Heart left ventricle (tissue), 13 donors: ENCODE results near the gene C11orf16.

Experiments used
- POLR2A ChIP-seq, 2 donors: fragments of 450-650 bp; IDR thresholded peaks; one replicate each; pipeline ENCODE4 v1.6.1; 2017; ENCODE audit warnings: antibody characterized with exemption in 2 of 2, mild to moderate bottlenecking in 2 of 2, moderate library complexity in 2 of 2
- TF ChIP-seq, protein P1 (sequence below), 12 donors: fragments of 200-600 bp; sonication (generic) in 4 of 12; IDR thresholded peaks; one replicate each; pipeline versions ENCODE4 v1.5.0 to v1.8.0; 2018 to 2022; ENCODE audit warnings: antibody characterized with exemption in 12 of 12, mild to moderate bottlenecking in 5 of 12
- donor health status: ischemic (EF 13 %, LVEDD 7.1; RV severe dilation, severe dysfunction).
- donor health status: DM: no; HTN: yes; CAD: no.
- donor health status: DM: no; HTN: no; CAD: no.
- donor health status: ischemic (EF 25% LVEDD 6.9; RV normal size, moderate dysfunction).
- donor health status: ischemic (EF 25% LVEDD 5.7; RV mildly dilated, moderate dysfunction).
- donor health status: ischemic (EF 35%, LVEDD 5.7; RV mildly dilated, moderate dysfunction).
- donor health status: nonischemic (EF 11% LVEDD 7.7; RV severe dilation, severe dysfunction).
- donor health status: DM: yes; HTN: yes; CAD: no.
- donor health status: PGD.
- donor health status: ischemic (EF 29% LVEDD 5.4; RV normal size, mild dysfunction).
- donor health status: nonischemic (EF 23%, LVEDD 6.1; RV moderate dilation, normal function).

DNA sequence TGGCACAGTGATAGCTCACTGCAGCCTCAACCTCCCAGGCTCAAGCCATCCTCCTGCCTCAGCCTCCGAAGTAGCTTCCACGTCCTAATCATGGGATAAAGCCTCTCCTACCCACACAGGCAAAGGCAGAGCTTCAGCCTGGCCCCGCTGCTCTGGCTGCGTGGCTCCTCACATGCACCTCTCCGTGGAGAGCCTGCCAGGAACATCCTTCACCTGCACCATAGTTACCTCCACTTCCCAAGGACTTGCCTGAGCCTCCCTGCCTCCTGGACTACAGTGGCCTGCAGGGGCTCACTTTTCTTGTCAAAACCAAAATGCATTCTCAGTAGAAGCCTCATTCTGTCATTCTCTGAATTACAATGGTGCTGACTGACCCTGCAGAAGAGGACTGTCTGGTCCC, 6.5 kb downstream of the C11orf16 start:
- TF ChIP-seq, protein P1, sequence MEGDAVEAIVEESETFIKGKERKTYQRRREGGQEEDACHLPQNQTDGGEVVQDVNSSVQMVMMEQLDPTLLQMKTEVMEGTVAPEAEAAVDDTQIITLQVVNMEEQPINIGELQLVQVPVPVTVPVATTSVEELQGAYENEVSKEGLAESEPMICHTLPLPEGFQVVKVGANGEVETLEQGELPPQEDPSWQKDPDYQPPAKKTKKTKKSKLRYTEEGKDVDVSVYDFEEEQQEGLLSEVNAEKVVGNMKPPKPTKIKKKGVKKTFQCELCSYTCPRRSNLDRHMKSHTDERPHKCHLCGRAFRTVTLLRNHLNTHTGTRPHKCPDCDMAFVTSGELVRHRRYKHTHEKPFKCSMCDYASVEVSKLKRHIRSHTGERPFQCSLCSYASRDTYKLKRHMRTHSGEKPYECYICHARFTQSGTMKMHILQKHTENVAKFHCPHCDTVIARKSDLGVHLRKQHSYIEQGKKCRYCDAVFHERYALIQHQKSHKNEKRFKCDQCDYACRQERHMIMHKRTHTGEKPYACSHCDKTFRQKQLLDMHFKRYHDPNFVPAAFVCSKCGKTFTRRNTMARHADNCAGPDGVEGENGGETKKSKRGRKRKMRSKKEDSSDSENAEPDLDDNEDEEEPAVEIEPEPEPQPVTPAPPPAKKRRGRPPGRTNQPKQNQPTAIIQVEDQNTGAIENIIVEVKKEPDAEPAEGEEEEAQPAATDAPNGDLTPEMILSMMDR (IDR thresholded peaks at IDR 0.05), result no peak
- TF ChIP-seq POLR2A (IDR thresholded peaks at IDR 0.05), result no peak
